Measurements from ENCODE around the gene SH2D6.

DNA sequence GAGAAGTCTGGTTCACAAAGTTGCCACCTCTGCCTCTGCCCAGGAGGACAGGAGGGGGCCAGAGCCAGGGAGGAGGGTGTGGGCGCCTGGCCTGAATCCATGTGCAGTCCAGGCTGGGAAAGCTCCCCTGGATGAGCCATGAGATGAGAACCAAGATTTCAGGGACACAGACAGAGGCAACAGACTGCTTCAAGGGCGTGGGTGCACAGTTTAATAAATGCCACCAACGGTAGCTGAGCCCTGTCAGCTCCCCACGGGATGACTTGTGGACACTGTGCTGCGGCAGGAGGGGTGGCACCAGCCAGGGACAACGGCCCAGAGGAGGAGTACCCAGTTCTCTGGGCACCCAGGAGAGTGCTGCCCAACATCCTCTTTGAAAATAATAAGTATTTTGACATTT, 23.5 kb upstream of the SH2D6 start:
- TF ChIP-seq EZH2 (IDR thresholded peaks at IDR 0.05; ENCODE audit: insufficient read depth, poor library complexity, severe bottlenecking) = no peak
- TF ChIP-seq EZH2phosphoT487 (IDR thresholded peaks at IDR 0.05; ENCODE audit: insufficient read depth, low read depth) = no peak

All from GM23248 (cell line).